GM12878 (cell line): ENCODE results near the gene HM13.

Source experiments
- CEBPB ChIP-seq, 2 experiments: fragments of 150-350 bp in 1 of 2; IDR thresholded peaks; 2 replicates each; pipeline ENCODE4 v1.6.1; 2012 to 2014; ENCODE audit warnings: low read depth in 2 of 2, low read length in 2 of 2, borderline replicate concordance in 1 of 2, inconsistent platforms in 1 of 2
- HCFC1 ChIP-seq: fragments of 150-350 bp; IDR thresholded peaks from 2 replicates; pipeline ENCODE4 v1.6.1; 2014; ENCODE audit warnings: low read length
- NR2C2 ChIP-seq: IDR thresholded peaks from 2 replicates; pipeline ENCODE4 v1.6.1; 2011; ENCODE audit warnings: borderline replicate concordance, low read depth; ENCODE audit not compliant: control insufficient read depth, insufficient read length
- POLR2A ChIP-seq: IDR thresholded peaks from 2 replicates; pipeline ENCODE4 v1.6.1; 2011; ENCODE audit warnings: low read depth, mild to moderate bottlenecking, low read length
- SIN3A ChIP-seq: IDR thresholded peaks from 2 replicates; pipeline ENCODE4 v1.6.1; 2012; ENCODE audit warnings: low read depth, low read length, improper control_type of control experiment
- ZZZ3 ChIP-seq: IDR thresholded peaks from 2 replicates; pipeline ENCODE4 v1.6.1; 2011; ENCODE audit warnings: low read depth; ENCODE audit not compliant: control insufficient read depth, insufficient read length
- TF ChIP-seq, protein P1 (sequence below): IDR thresholded peaks from 2 replicates; pipeline ENCODE4 v1.6.1; 2012; ENCODE audit warnings: low read depth, low read length, improper control_type of control experiment
- TF ChIP-seq, protein P2 (sequence below), 3 experiments: IDR thresholded peaks in 2 of 3; conservative IDR thresholded peaks in 1 of 3; 2 replicates each; pipeline ENCODE4 v1.5.1; 2011; ENCODE audit warnings: low read depth in 3 of 3, low read length in 3 of 3, mild to moderate bottlenecking in 3 of 3, control low read depth in 2 of 3, moderate library complexity in 2 of 3, inconsistent platforms in 1 of 3, mixed read lengths in 1 of 3; ENCODE audit not compliant: control insufficient read depth in 2 of 3, insufficient read depth in 1 of 3; ENCODE audit errors: extremely low read depth in 1 of 3

DNA sequence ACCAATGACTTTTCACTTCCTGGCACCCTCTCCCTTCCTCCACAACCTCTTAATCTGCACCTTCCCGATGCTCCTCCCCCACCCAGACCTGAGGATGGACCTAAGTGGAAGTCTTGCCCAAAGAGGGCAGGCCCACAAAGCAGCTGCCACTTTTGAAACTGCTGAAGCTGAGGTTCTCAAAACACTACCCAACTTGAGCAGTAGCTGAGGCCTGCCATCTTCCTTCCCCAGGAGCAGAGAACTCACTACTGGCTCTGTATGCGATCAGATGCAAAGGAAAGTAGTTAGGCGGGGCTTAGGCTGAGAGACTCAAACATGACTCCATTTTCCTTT, 1.5 kb downstream of the HM13 start:
- TF ChIP-seq POLR2A (no peak), SIN3A (no peak), HCFC1 (no peak), NR2C2 (no peak), ZZZ3 (no peak), CEBPB (IDR thresholded peaks at IDR 0.05; ENCODE audit: borderline replicate concordance in 1 of 2, low read depth in 2 of 2, low read length in 2 of 2) (no peak)
- TF ChIP-seq, protein P1, sequence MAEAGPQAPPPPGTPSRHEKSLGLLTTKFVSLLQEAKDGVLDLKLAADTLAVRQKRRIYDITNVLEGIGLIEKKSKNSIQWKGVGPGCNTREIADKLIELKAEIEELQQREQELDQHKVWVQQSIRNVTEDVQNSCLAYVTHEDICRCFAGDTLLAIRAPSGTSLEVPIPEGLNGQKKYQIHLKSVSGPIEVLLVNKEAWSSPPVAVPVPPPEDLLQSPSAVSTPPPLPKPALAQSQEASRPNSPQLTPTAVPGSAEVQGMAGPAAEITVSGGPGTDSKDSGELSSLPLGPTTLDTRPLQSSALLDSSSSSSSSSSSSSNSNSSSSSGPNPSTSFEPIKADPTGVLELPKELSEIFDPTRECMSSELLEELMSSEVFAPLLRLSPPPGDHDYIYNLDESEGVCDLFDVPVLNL = no peak
- TF ChIP-seq, protein P2, sequence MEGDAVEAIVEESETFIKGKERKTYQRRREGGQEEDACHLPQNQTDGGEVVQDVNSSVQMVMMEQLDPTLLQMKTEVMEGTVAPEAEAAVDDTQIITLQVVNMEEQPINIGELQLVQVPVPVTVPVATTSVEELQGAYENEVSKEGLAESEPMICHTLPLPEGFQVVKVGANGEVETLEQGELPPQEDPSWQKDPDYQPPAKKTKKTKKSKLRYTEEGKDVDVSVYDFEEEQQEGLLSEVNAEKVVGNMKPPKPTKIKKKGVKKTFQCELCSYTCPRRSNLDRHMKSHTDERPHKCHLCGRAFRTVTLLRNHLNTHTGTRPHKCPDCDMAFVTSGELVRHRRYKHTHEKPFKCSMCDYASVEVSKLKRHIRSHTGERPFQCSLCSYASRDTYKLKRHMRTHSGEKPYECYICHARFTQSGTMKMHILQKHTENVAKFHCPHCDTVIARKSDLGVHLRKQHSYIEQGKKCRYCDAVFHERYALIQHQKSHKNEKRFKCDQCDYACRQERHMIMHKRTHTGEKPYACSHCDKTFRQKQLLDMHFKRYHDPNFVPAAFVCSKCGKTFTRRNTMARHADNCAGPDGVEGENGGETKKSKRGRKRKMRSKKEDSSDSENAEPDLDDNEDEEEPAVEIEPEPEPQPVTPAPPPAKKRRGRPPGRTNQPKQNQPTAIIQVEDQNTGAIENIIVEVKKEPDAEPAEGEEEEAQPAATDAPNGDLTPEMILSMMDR (IDR thresholded peaks at IDR 0.05 in 2 of 3, conservative IDR thresholded peaks at IDR 0.05 in 1 of 3; ENCODE audit: control insufficient read depth in 2 of 3, extremely low read depth in 1 of 3, insufficient read depth in 1 of 3, low read depth in 3 of 3, low read length in 3 of 3) = no peak
